ENCODE results near the gene TRIM72.

Gene TRIM72

DNA sequence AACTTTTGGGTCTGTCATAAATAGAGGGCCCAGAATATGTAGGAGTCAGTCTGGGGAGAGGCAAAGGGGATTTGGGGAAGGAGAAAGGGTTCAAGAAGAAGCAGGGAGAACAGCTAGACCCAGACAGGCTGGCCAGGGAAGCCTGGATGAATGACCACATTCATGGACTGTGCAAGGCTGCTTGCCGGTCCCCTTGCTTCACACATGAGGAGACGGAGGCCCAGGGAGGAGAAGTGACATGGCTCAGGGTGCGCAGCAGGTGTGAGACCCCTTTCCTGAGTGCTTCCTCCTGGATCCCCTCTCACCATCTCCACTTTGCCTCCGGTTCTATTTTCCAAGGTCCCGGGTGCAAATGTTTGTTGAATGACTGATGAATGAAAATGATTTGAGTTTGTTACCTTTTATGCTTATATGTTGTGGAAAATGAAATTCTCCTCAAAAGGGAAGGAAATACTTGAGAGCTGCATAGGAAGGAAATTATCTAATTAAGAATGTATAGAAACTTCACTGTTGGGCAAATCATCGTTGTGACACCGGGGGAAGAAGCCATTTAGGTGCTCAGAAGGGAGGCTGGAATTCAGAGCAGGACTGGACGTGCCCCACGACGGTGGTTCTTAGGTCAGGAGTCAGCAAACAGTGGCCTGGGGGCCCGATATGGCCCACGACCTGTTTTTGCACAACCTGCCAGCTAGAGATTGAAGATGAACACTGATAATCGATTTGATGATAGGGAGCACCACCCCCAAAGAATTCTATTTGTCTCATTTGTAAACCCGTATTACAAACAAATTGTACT is 46.4 kb downstream of the TRIM72 start:
- H3K4me3 ChIP-seq (replicated peaks; ENCODE audit: low read depth, low read length) = no peak overlapping the region
- DNase-seq (ENCODE audit: extremely low read depth, low read depth) = no peak
- TF ChIP-seq, protein P1, sequence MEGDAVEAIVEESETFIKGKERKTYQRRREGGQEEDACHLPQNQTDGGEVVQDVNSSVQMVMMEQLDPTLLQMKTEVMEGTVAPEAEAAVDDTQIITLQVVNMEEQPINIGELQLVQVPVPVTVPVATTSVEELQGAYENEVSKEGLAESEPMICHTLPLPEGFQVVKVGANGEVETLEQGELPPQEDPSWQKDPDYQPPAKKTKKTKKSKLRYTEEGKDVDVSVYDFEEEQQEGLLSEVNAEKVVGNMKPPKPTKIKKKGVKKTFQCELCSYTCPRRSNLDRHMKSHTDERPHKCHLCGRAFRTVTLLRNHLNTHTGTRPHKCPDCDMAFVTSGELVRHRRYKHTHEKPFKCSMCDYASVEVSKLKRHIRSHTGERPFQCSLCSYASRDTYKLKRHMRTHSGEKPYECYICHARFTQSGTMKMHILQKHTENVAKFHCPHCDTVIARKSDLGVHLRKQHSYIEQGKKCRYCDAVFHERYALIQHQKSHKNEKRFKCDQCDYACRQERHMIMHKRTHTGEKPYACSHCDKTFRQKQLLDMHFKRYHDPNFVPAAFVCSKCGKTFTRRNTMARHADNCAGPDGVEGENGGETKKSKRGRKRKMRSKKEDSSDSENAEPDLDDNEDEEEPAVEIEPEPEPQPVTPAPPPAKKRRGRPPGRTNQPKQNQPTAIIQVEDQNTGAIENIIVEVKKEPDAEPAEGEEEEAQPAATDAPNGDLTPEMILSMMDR (IDR thresholded peaks at IDR 0.05; ENCODE audit: low read depth, low read length, missing control alignments) = no peak

DNA sequence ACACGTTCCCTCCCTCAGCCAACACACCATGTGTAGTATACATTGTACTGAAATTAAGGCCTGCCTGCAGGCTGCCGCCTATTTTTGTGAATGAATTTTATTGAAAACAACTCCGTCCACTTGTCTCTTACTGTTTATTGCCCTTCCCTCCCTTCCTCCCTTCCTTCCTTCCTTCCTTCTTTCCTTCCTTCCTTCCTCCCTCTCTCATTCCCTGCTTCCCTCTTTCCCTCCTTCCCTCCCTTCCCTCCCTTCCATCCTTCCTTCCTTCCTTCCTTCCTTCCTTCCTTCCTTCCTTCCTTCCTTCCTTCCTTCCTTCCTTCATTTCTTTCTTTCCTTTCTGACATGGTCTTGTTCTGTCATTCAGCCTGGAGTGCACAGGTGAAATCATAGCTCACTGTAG is 48.2 kb downstream of the TRIM72 start:
- H3K4me3 ChIP-seq (replicated peaks; ENCODE audit: low read depth, low read length) = no peak overlapping the region
- DNase-seq (ENCODE audit: extremely low read depth, low read depth) = no peak
- TF ChIP-seq, protein P1 (IDR thresholded peaks at IDR 0.05; ENCODE audit: low read depth, low read length, missing control alignments) = no peak

DNA sequence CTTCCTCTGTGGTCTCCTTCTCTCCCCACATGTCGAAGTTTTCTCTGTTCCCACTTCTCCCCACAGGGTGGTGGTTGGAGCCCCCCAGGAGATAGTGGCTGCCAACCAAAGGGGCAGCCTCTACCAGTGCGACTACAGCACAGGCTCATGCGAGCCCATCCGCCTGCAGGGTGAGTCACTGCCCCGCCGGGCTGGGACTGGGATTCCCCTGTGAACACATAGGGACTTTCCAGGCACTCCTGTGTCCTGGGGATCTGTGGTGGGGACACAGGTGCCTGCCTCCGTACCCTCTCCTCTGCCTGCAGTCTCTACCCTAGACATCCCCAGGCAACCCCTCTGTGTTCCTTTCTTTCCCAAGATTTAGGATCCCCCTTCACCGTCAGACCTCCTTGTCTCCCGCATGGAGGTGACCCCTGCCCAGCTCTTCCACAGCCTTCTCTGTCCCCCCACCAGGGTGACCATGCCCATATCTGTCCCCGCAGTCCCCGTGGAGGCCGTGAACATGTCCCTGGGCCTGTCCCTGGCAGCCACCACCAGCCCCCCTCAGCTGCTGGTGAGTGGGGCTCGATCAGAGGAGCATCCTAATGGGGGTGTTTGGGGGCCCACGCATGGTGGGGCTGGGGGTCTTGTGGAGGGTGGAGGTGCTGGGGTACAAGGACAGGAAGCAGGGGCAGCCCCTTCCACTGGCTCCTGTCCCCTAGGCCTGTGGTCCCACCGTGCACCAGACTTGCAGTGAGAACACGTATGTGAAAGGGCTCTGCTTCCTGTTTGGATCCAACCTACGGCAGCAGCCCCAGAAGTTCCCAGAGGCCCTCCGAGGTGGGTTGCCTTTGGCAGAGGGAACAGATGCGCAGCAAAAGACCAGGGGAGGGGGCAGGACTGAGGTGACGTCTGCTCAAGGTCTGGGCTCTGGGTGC is 51.7 kb downstream of the TRIM72 start:
- TF ChIP-seq, protein P1 (IDR thresholded peaks at IDR 0.05; ENCODE audit: low read depth, low read length, missing control alignments) = no peak
- no peak for DNase-seq (ENCODE audit: extremely low read depth, low read depth)
- no peak overlapping the region for H3K4me3 ChIP-seq (replicated peaks; ENCODE audit: low read depth, low read length)

DNA sequence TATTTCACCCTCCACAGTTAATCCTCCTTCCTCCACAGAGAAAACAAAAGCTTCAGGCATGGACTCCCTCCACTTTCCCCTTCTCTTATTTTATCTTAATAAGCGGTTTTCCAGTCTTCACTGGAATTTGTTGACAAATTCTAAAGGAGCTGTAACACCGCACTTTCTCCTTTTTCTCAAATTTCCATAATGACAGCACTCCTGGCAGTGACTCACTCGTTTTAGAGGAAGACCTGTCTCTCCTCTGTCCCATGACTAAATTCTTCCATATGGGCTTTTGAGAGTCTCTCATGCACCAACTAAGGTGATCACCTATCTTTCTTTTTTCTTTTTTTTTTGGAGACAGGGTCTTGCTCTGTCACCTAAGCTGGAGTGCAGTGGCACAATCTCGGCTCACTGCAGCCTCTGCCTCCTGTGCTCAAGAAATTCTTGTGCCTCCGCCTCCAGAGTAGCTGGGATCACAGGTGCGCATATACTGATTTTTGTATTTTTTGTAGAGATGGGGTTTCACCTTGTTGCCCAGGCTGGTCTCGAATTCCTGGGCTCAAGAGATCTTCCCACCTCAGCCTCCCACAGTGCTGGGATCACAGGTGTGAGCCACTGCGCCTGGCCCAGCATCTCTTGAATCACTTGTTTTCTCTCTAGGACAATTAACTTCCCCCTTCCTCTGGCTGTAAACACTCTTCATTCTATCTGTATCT is 53.6 kb downstream of the TRIM72 start:
- DNase-seq (ENCODE audit: extremely low read depth, low read depth) = no peak
- no peak overlapping the region for H3K4me3 ChIP-seq (replicated peaks; ENCODE audit: low read depth, low read length)
- TF ChIP-seq, protein P1 (IDR thresholded peaks at IDR 0.05; ENCODE audit: low read depth, low read length, missing control alignments) = no peak

DNA sequence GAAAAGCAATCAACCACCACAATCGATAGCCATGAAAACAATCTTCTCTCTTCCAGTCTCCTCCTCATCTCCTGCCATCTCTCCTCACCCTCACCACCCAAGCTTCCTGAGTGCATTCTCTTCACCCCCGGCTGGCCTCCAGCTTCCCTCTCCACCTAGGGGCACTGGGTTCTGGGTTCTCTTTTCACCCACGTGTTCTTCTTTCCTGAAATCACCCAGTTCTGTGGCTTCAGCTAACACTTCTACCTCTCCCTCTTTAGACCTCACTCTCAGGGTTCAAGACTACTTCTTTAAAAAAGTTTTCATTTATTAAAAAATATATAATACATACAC is 54.1 kb downstream of the TRIM72 start:
- DNase-seq (ENCODE audit: extremely low read depth, low read depth) = no peak
- TF ChIP-seq, protein P1 (IDR thresholded peaks at IDR 0.05; ENCODE audit: low read depth, low read length, missing control alignments) = no peak

DNA sequence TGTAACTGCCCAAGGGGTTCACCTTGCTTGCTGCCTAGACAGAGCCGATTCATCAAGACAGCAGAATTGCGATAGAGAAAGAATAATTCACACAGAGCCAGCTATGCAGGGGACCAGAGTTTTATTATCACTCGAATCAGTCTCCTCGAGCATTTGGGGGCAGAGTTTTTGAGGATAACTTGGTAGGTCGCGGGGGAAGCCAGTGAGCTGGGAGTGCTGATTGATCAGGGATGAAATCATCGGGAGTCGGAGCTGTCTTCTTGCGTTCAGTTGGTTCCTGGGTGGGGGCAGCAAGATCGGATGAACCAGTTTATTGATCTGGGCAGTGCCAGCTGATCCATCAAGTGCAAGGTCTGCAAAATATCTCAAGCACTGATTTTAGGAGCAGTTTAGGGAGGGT is 55.0 kb downstream of the TRIM72 start:
- no peak overlapping the region for H3K4me3 ChIP-seq (replicated peaks; ENCODE audit: low read depth, low read length)
- DNase-seq (ENCODE audit: extremely low read depth, low read depth) = no peak
- TF ChIP-seq, protein P1 (IDR thresholded peaks at IDR 0.05; ENCODE audit: low read depth, low read length, missing control alignments) = no peak

More for the DNA sequence above, 54.1 kb downstream of the TRIM72 start:
- H3K4me3 ChIP-seq (replicated peaks; ENCODE audit: low read depth, low read length) = no peak overlapping the region

Data from HFF-Myc (cell line).